ENCODE data around the gene KRT6B.
A peak's percentile ranks its signal among the peaks of the same experiment; 100 is the strongest.

The KRT6B gene

GRCh38 chr12:52434081-52434733, 17.7 kb downstream of the KRT6B start, which contains the start of gene KRT75:
Gene KRT75, minus strand, starts transcription at chr12:52434371. Its CDS starts 67 bp downstream, at chr12:52434304.
- H3K27me3 Mint-ChIP-seq, result peaks cover 26% of the 10 kb centered on the region
- H3K27ac Mint-ChIP-seq, result no peak within 1 kb of the TSS
- H3K4me3 Mint-ChIP-seq, result no peak within 1 kb of the TSS
- DNase-seq, result no peak
- no peaks in the 10 kb centered on the region for H3K9me3 Mint-ChIP-seq
- no peaks in the 10 kb centered on the region for H3K4me1 Mint-ChIP-seq
- no peak for ATAC-seq

GRCh38 chr12:52433501-52434080, 18.4 kb downstream of the KRT6B start:
- H3K9me3 Mint-ChIP-seq, result no peaks in the 10 kb centered on the region
- no peak overlapping the region for H3K27ac Mint-ChIP-seq
- ATAC-seq, result no peak
- no peak overlapping the region for H3K4me3 Mint-ChIP-seq
- no peak for DNase-seq
- H3K4me1 Mint-ChIP-seq, result no peaks in the 10 kb centered on the region
- H3K27me3 Mint-ChIP-seq, result peaks cover 30% of the 10 kb centered on the region

- ATAC-seq (no peak), DNase-seq (no peak)
- Mint-ChIP-seq H3K9me3 (no peaks in the 10 kb centered on the region), H3K27me3 (peaks cover 33% of the 10 kb centered on the region), H3K27ac (no peak overlapping the region), H3K4me1 (no peaks in the 10 kb centered on the region), H3K4me3 (no peak overlapping the region)
Measured at GRCh38 chr12:52432559-52433207, 19.3 kb downstream of the KRT6B start.

- H3K4me1 Mint-ChIP-seq, result no peaks in the 10 kb centered on the region
- no peak overlapping the region for H3K4me3 Mint-ChIP-seq
- H3K27me3 Mint-ChIP-seq, result peaks cover 24% of the 10 kb centered on the region
- ATAC-seq, result no peak
- H3K27ac Mint-ChIP-seq, result no peak overlapping the region
- DNase-seq, result no peak
- no peaks in the 10 kb centered on the region for H3K9me3 Mint-ChIP-seq
Measured at GRCh38 chr12:52428121-52428520, 23.8 kb downstream of the KRT6B start.

GRCh38 chr12:52427083-52427482, 24.9 kb downstream of the KRT6B start:
- no peak overlapping the region for H3K27ac Mint-ChIP-seq
- H3K4me3 Mint-ChIP-seq, result no peak overlapping the region
- H3K27me3 Mint-ChIP-seq, result peaks cover 24% of the 10 kb centered on the region
- ATAC-seq (no peak), DNase-seq (no peak)
- no peaks in the 10 kb centered on the region for H3K4me1 Mint-ChIP-seq
- no peaks in the 10 kb centered on the region for H3K9me3 Mint-ChIP-seq

GRCh38 chr12:52426034-52426433, 25.9 kb downstream of the KRT6B start:
- no peak for ATAC-seq
- Mint-ChIP-seq H3K9me3 (no peaks in the 10 kb centered on the region), H3K4me3 (no peak overlapping the region), H3K4me1 (no peaks in the 10 kb centered on the region), H3K27ac (no peak overlapping the region), H3K27me3 (peaks cover 18% of the 10 kb centered on the region)
- no peak for DNase-seq

- ATAC-seq, result no peak
- H3K4me3 Mint-ChIP-seq, result no peak overlapping the region
- no peaks in the 10 kb centered on the region for H3K9me3 Mint-ChIP-seq
- no peak overlapping the region for H3K27ac Mint-ChIP-seq
- DNase-seq, result no peak
- H3K4me1 Mint-ChIP-seq, result no peaks in the 10 kb centered on the region
- peaks cover 14% of the 10 kb centered on the region for H3K27me3 Mint-ChIP-seq
Measured at GRCh38 chr12:52425466-52425865, 26.5 kb downstream of the KRT6B start.

GRCh38 chr12:52423661-52424500, 28.1 kb downstream of the KRT6B start:
- Mint-ChIP-seq H3K4me3 (no peak overlapping the region), H3K9me3 (no peaks in the 10 kb centered on the region), H3K27me3 (peaks cover 14% of the 10 kb centered on the region), H3K4me1 (peaks cover 10% of the 10 kb centered on the region), H3K27ac (no peak overlapping the region)
- DNase-seq (no peak), ATAC-seq (no peak)

- H3K27me3 Mint-ChIP-seq, result peaks cover 7% of the 10 kb centered on the region
- H3K9me3 Mint-ChIP-seq, result no peaks in the 10 kb centered on the region
Measured at GRCh38 chr12:52423035-52423434, 28.9 kb downstream of the KRT6B start.

GRCh38 chr12:52419656-52420055, 32.3 kb downstream of the KRT6B start:
- Mint-ChIP-seq H3K9me3 (no peaks in the 10 kb centered on the region), H3K27me3 (peaks cover 14% of the 10 kb centered on the region), H3K27ac (peak overlapping the region in 1 of 2 donors; percentile 35), H3K4me1 (peaks cover 10% of the 10 kb centered on the region), H3K4me3 (no peak overlapping the region)
- ATAC-seq (no peak), DNase-seq (no peak)

More at GRCh38 chr12:52423035-52423434, 28.9 kb downstream of the KRT6B start:
- no peak for DNase-seq
- peaks cover 10% of the 10 kb centered on the region for H3K4me1 Mint-ChIP-seq
- no peak overlapping the region for H3K4me3 Mint-ChIP-seq
- H3K27ac Mint-ChIP-seq, result no peak overlapping the region
- no peak for ATAC-seq

- Mint-ChIP-seq H3K27ac (no peak overlapping the region), H3K27me3 (peaks cover 14% of the 10 kb centered on the region), H3K4me3 (no peak overlapping the region), H3K9me3 (no peaks in the 10 kb centered on the region), H3K4me1 (peaks cover 10% of the 10 kb centered on the region)
- ATAC-seq (no peak), DNase-seq (no peak)
Measured at GRCh38 chr12:52418576-52419110, 33.3 kb downstream of the KRT6B start.

GRCh38 chr12:52417740-52418139, 34.2 kb downstream of the KRT6B start:
- ATAC-seq (no peak), DNase-seq (no peak)
- Mint-ChIP-seq H3K27me3 (peaks cover 19% of the 10 kb centered on the region), H3K4me1 (peaks cover 10% of the 10 kb centered on the region), H3K27ac (peak overlapping the region in 1 of 2 donors; percentile 55), H3K9me3 (no peaks in the 10 kb centered on the region), H3K4me3 (no peak overlapping the region)

GRCh38 chr12:52416795-52417194, 35.2 kb downstream of the KRT6B start:
- no peak for DNase-seq
- H3K9me3 Mint-ChIP-seq, result no peaks in the 10 kb centered on the region
- no peak for ATAC-seq
- peaks cover 10% of the 10 kb centered on the region for H3K4me1 Mint-ChIP-seq
- no peak overlapping the region for H3K27ac Mint-ChIP-seq
- no peak overlapping the region for H3K4me3 Mint-ChIP-seq
- H3K27me3 Mint-ChIP-seq, result peaks cover 25% of the 10 kb centered on the region

GRCh38 chr12:52415870-52416750, 35.8 kb downstream of the KRT6B start:
- DNase-seq (no peak), ATAC-seq (no peak)
- H3K4me3 Mint-ChIP-seq, result no peak overlapping the region
- H3K4me1 Mint-ChIP-seq, result peaks cover 10% of the 10 kb centered on the region
- no peaks in the 10 kb centered on the region for H3K9me3 Mint-ChIP-seq
- H3K27me3 Mint-ChIP-seq, result peaks cover 25% of the 10 kb centered on the region
- no peak overlapping the region for H3K27ac Mint-ChIP-seq

GRCh38 chr12:52414936-52415335, 37.0 kb downstream of the KRT6B start:
- Mint-ChIP-seq H3K4me3 (no peak overlapping the region), H3K27me3 (peaks cover 20% of the 10 kb centered on the region), H3K4me1 (peaks cover 6% of the 10 kb centered on the region), H3K9me3 (no peaks in the 10 kb centered on the region), H3K27ac (no peak overlapping the region)
- ATAC-seq (no peak), DNase-seq (no peak)

All from stimulated activated naive CD8-positive, alpha-beta T cell treated with anti-CD3 and anti-CD28 coated beads, Interleukin-15, amount 100 ng/mL, for 72 hours (primary cell).